GM19240 (cell line): ENCODE data around the gene DUSP15.
"Not testable (repeated sequence)": the region's sequence is repeated elsewhere in the genome, so short reads cannot be mapped to it uniquely, and the experiment has no call there.

Experiments used
- DNase-seq: peaks from one replicate; pipeline ENCODE4 v3.0.0; 2011; ENCODE audit warnings: low spot score; ENCODE audit not compliant: insufficient read length

The DUSP15 gene

DNA sequence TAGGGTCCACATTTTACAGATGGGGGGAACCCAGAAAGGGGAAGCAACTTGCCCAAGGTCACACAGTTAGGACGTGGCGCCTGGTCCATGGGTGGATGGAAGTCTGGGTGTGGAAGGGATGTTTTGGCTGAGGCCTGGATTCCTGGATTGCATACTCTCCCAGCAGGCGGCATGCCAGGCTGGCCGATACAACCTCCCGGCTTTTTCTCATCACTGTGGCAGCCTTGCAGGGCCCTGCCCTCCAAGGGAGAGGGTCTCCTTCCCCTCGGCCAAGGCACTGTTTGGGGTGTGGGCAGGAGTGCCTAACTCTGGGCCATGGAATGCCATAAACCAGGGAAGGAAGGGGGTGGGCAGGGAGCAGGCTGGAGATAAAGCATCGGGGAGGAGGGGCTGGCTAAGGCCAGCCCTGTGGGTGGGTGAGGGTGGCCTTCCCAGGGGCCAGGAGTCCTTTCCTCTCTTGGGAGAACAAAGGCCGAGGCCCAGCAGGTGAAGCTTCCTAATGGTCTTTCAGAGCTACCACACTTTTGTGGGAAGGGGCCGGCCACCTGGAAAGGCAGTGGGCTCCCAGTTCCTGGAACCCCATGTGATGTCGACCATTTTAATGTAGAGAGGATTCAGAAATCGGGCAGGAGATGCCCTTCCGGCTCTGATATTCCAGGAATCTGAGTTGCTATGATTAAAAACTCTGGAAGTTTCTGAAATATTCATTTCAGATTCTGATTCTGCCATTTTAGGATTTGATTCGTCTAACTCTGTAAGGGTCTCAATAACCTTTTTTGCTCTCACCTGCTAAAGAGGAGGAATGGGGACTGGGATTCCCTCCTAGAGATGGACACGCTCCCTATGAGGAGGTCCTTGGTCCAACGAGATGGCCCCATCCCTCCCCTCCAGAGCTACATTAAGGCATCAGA lies 29.2 kb downstream of the DUSP15 start:
- DNase-seq, result no peak

DNA sequence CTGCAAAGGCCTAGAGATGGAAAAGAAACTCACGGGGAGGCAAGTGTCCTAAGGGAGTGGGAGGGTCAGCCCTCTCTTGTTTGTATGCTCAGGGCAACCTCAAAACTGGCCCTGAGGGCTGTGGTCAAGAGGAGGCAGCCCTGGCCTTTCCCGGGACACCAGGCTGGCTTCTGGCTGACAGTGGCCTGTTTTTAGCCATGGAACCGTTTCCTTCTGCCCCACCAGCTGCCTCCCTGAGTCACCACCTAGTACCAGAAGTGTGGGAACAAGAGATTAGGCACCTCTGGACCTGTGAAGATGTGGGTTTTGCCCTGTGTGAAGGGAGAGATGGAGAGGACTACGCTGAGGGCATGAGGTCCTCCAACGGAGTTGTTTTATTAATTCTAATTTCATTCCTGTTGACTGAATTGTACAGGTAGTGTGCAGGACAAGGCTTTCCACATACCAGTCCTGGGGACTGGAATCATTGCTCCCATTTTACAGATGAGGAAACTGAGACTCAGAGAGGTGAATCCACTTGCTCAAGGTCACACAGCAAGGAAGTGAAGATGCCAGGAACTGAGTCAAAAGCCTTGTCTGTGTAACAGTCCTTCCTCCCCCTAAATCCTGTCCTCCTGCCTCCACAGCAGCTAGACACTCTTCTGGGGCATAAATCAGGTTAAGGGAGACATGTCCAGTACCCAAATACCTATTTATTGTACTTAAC lies 30.4 kb downstream of the DUSP15 start:
- no peak for DNase-seq

DNA sequence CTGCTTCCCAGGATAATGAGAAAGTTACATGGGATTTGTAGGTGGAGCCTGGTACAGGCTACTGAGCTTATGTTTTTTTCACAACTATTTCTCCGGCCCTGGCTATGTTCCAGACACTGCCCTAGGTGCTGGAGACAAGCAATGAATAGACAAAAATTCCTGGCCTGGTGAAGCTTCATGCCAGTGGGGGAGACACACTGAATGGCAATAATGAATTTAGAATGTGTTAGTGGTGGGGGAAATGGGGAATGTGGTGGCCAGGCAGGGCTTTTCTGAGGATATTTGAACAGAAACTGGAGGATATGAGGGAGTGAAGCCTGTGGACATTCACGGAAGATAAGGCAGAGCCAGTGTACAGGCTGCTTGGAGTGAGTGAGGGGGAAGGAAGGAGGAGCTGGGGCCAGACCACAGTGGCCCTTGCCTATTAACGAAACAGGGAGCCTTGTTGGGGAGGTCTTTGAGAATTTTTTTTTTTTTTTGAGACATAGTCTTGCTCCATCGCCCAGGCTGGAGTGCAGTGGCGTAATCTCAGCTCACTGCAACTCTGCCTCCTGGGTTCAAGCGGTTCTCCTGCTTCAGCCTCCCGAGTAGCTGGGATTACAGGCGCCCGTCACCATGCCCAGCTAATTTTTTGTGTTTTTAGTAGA lies 31.6 kb downstream of the DUSP15 start:
- no peak for DNase-seq

DNA sequence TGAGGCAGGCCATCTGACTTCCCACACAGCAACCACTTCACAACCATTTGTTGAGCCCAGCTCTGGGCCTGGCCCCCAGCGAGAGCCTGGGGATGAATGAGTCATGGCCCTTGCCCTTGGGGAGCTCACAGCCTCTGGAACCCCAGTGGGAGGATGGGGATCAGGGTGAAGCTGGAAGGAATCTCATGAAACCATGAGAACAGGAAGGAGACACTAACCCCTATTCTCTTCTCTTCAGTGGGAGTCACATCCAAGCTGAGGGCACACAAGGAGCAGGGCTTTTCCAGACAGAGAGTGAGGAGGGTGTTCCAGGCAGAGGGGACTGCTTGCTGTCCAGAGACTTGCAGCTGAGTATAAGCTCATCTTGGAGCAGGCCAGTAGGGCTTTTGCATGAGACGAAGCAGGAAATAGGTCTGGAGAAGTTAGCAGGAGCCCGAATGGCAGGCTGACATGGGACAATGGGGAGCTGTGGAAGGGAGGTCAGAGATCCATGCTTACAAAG lies 32.4 kb downstream of the DUSP15 start:
- DNase-seq, result no peak

DNA sequence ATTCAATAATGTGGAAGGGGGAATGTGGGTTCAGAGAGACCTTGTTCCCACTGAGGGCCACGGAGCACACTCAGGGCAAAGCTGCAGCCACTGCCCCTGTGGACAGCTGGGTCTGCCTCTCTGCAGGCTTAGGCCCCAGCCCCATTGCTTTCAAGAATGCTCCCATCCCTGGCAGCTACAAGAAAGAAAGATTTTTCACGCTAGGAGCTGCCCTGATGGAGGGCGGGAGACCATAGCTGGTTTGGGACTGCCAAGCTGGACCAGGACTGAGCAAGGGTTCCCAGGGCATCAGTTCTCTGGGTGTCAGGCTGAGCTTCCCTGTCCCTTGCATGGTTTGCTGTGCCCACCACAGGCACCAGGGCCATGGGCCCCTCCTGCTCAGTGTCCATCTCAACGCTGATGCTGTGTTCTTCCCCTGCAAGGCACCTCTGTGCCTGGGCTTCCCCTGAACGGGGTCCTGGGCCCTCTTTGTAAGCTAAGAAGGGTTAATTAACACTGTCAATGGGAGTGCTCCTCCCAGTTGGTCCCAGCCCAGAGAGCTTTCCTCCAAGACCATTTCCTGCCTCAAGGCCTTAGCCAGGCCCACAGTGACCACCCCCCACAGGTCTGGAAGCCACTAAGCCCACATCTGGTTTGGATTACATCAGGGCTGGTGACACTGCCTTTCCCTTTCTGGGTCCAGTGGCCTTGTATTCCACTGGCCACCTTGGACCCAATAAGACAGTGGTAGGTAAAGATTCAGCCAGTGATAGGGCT lies 33.3 kb downstream of the DUSP15 start:
- no peak for DNase-seq

DNA sequence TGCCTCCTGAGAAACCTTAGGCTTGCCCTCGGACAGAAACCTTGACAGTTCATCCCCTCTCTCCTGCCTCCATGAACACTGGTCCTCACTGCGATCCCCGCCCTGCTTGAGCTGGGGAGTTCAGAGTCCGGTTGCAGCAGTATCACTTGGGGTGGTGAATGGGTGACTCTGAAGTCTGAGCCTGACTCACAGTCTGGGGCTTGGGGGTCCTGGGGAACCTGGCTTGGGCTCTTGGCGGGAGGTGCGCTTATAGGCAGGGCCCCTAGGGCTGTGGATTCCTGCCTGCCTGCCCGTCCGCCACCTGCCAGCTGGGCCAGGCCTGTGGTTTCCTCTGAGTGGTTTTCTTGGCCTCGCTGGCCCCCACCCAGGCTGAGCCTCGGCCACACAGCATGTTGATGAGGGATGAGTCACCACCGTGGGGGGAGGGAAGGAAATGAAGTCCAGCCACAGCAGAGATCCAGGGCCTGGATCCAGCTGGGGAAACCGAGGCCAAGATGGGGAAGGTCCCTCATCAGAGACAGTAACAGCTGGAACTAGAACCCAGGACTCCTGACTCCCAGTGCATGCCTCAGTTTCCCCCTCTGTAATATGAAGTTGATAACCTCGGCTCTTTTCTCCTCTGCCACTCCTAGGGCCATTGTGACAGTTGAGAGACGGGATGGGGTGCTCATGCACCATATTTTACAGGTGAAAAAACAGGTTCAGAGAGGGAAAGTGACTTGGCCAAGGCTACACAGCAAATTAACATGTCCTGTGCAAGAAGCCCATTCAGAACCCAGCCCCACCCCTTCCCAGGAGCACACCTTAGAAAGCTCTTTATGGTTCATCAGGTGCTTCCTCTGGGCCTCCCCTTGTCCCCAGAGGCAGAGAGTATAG lies 34.1 kb downstream of the DUSP15 start:
- DNase-seq, result peak; percentile 50

DNA sequence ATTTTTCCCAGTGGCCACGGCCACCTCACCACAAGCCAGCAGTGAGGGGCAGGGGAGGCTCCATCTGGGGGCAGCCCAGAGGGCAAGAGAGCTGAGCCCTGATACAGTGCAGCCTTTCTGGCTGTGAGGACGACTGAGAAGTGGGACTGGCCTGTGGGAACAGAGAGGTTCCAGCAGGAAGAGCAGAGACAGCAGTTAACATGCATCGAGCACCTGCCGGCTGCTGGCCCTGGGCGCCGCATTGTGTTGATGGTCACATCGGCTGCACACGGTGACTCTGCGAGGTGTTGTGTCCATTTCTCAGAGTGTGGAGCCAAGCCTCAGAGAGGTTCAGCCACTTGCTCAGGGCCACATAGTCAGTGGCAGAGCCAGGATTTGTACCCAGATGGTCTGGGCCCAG lies 34.8 kb downstream of the DUSP15 start:
- DNase-seq, result no peak

DNA sequence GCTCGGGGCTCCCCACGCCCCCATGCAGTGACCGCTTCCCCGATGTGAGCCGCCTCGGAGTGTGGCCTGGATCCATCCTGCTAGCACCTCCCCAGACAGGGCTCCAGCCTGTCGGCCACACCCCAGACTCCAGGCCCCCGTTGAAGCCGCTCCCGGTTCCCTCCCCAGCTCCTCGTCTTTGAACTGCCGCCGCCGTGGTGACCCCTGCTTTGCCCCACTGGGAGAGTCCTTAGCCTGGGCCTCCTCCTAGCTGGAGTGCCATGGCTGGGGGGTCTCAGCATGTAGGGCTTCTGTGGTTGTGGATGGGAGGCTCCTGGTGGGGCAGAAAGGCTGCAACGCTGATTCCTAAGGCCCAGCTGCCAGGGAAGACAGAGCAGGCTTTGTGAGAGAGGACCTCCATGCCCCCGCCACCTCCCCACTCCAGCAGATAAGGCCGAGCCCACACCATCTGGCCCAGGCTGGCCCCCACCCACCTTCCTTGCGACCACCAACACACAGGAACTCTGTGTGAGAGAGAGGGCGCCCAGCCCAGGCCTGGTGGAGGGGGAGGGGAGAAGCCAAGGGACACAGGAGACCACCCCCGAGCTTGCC lies 36.3 kb downstream of the DUSP15 start:
- no peak for DNase-seq

DNA sequence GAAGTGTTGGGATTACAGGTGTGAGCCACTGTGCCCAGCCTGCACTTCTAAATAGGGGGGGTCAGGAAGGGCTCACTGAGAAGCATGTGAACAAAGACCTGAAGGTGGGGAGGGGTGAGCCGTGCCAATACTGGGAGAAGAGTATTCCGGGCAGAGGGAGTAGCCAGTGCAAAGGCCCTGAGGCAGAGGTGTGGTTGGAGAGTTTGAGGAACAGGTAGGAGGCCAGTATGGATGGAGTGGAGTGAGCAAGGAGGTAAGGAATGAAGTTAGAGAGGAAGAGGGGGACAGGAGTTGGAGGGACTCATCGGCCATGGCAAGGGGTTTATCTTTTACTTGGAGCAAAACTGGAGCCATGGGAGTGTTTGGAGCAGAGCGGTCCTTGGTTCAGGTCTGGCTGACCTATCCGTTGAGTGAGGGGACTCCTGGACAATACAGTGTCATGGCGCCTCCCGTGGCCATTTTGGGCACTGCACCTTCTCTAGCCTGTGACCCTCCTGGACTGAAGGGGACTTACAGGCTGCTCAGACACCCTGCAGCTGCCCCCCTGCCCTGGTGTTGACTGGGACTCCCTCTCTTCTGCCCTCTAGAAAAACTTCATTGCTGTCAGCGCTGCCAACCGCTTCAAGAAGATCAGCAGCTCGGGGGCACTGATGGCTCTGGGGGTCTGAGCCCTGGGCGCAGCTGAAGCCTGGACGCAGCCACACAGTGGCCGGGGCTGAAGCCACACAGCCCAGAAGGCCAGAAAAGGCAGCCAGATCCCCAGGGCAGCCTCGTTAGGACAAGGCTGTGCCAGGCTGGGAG lies 37.0 kb downstream of the DUSP15 start:
- peak; percentile 69 for DNase-seq

DNA sequence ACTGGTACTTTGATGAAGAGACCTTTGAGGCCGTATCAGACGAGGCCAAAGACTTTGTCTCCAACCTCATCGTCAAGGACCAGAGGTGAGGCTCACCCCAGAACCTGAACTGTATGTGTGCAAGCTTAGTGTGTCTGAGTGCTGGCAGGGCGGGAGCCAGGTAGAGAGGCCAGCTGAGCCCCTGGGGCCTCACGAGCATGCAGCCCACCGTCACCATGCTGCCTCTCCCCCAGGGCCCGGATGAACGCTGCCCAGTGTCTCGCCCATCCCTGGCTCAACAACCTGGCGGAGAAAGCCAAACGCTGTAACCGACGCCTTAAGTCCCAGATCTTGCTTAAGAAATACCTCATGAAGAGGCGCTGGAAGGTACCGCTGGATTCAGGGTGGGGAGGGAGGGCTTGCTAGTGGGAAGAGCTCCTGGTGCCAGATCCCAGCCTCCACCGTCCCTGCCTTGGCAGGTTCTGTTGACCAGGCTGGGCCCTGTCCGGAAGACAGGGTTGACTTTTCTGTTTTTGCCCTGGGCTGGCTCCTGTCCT lies 38.5 kb downstream of the DUSP15 start:
- no peak for DNase-seq

DNA sequence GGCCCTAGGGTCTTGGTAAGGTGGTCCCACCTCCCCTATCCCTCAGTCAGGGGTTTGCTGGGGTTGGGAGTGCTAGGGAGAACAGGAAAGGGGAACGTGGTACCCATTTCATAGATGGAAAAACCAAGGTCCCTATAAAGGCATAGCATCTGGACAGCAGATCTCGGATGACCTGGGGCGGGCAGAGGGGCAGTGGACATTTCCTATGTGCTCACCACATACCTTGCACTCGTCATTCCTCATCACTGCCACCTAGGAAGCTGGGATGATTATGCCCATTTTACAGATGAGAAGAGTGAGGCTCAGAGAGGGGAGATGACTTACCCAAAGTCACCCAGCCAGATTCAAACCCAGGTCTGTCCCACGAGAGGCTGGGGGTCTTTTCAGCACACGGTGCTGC lies 39.1 kb downstream of the DUSP15 start:
- no peak for DNase-seq

DNA sequence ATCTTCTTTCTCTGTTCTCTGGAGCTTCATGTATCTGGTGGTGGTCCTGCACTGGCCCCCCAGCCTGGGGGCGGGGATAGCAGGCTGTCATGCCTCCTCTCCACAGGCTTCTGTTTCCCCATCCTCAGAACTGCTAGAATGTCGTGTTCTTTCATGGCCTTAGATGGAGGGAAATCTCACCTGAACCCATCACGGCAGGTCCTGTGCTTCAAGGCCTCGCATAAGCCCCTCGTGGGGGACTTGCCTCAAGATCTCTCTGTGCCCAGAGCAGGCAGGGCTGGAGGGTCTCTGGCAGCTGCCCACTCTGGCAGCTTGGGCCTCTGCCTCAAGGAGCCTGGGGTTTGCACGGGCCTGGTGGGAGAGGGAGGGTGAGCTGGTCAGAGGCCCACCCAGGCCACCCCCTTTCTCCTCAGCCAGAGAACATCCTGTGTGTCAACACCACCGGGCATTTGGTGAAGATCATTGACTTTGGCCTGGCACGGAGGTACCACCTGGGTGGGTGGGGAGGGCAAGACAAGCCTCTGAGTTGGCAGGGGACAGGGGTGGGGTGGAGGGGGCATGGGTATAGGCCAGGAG lies 39.8 kb downstream of the DUSP15 start:
- DNase-seq, result no peak

DNA sequence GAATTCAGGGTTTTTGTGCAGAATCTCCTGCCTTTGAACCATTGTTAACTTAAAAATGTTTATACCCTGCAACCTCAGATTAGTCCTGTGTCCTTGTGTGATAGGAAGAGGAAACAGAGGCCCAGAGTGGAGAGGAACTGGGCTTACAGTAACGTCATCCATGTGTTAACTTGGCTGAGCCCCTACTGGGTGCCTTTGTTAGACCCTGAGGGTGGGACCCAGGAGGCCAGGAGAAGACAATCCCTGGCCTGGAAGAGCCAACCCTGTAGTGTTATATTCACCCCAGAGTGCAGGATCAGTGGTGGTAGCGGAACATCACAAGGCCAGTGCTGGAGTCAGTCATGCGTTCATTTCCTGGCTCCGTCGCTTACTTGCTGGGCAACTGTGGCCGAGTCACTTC lies 40.6 kb downstream of the DUSP15 start:
- no peak for DNase-seq

DNA sequence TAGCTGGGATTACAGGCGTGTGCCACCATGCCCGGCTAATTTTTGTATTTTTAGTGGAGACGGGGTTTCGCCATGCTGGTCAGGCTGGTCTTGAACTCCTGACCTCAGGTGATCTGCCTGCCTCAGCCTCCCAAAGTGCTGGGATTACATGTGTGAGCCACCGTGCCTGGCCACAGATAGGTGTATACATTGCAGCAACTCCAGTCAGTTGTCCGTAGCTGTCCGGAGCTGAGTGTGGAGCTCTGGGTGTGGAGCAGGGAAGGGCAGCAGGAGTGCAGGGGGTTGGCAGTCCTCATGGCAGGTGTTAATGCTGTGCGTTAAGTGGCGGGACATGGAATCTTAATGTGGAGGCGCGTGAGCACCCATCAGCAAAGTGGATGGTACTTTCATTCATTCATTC lies 42.3 kb downstream of the DUSP15 start:
- DNase-seq, result not testable (repeated sequence)

DNA sequence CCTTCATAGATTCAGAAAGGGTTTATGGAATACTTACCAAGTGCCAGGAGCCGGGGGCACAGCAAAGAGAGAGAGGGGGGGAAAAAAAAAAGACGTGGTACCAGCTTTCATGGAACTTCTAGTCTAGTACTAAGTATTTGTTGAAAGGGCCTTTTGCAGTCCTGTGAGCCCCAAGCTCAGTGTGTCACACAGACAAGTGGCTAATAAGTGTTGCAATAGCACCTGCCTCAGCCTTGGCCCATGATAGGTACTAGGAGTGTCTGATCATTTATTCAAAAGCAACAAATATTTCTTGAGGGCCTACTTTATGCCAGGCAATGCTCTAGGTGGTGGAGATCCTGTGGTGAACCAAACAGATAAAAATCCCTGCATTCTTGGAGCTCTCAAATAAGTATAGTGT lies 43.3 kb downstream of the DUSP15 start:
- DNase-seq, result no peak

DNA sequence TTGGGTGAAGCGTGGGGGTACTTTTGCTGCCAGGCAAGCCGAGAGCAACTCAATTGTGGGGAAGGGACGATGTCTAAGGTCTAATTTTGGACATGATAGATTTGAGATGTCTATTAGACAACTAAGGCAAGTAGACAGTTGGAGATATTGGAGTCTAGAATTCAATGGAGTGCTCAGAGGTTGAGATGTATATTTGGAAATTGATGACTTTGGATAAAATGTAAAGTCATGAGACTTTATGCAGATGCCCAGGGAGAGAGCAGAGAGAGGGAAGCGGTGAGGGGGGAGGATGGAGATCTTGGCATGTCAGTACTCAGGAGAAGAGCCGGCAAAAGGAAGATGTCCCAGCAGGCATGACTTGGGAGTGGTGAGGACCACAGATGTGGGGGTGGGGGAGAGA lies 44.3 kb downstream of the DUSP15 start:
- DNase-seq, result no peak

DNA sequence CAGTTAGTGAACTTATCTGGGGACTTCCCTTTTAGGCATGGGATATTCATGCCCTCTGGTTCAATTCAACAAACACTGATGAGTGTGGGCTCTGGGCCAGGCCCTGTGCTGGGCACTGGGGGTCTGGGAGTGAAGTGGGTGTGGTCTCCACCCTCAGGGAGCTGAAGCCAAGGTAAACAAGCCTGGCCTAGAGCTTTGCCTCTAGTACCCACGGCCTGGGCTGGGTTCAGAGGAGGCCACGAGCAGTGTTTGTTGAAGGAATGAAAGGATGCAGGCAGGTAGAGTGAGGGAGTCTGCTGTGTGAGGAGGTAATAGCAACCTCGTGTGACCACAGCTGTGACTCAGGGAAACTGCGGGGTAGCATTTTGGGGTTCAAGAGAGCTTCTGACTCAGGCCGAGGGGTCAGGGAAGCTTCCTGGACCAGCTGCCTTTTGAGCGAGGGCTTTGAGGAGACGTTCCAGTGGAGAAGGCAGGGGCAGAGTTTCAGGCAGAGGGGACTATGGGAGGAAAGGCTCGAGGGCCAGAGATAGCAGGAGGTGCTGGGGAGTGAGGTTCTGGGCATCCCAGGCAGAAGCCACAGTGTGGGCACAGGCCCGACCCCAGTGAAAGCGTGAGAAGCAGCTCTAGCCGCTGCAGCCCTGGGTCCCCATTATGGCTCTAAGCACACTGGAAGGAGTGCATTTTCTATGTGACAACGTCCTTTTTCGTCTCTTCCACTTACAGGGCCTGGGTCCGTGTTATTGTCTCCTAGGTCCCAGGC lies 45.6 kb downstream of the DUSP15 start:
- no peak for DNase-seq

DNA sequence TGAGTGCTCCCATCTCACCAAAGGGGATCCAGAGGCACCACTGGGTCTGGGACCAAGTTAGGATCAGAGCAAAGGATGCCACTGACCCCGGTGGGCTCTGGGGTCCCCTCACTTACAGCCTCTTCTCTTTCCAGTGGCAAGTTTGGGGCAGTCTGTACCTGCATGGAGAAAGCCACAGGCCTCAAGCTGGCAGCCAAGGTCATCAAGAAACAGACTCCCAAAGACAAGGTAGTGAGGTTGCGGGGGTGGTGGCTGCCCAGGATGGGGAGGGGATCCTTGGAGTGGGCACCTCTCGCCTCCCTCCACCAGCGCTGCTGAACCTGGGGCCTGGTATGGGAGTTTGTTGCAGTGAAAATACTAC lies 46.2 kb downstream of the DUSP15 start:
- DNase-seq, result no peak
